ENCODE data around the gene EPHA3. TPM values are rescaled to one million over a fixed set of nuclear protein-coding genes. Genes with fewer than 3 reads are reported as not detected.

EPHA3 gene
- total RNA-seq, 2 experiments from 2014 or later: not detected

- CTCF ChIA-PET: interaction anchor here (1.1 kb wide), 1 partner anchor 24 kb away, joined by 3 read pairs; no protein-coding TSS in a partner anchor
- Mint-ChIP-seq H3K36me3 (no peaks in the 10 kb centered on the region), H3K4me3 (no peak overlapping the region), H3K27ac (no peak overlapping the region), H3K27me3 (no peaks in the 10 kb centered on the region), H3K4me1 (no peaks in the 10 kb centered on the region), H3K9me3 (ENCODE audit: low read depth) (peaks cover 4% of the 10 kb centered on the region)
- ATAC-seq (no peak), DNase-seq (no peak)
These were observed 115.8 kb downstream of the EPHA3 start for GRCh38 chr3:89223188-89223587.

- Mint-ChIP-seq H3K9me3 (ENCODE audit: low read depth) (no peaks in the 10 kb centered on the region), H3K4me1 (no peaks in the 10 kb centered on the region), H3K27ac (no peak overlapping the region), H3K4me3 (no peak overlapping the region), H3K27me3 (no peaks in the 10 kb centered on the region), H3K36me3 (no peaks in the 10 kb centered on the region)
- CTCF ChIA-PET: no interaction called here
- ATAC-seq (no peak), DNase-seq (no peak)
These were observed 119.8 kb downstream of the EPHA3 start for GRCh38 chr3:89227218-89227617.

- Mint-ChIP-seq H3K4me1 (no peaks in the 10 kb centered on the region), H3K4me3 (no peak overlapping the region), H3K27me3 (no peaks in the 10 kb centered on the region), H3K36me3 (no peaks in the 10 kb centered on the region), H3K27ac (no peak overlapping the region), H3K9me3 (ENCODE audit: low read depth) (no peaks in the 10 kb centered on the region)
- DNase-seq (no peak), ATAC-seq (no peak)
- CTCF ChIA-PET: no interaction called here
These were observed 120.2 kb downstream of the EPHA3 start for GRCh38 chr3:89227634-89228033.

- Mint-ChIP-seq H3K4me1 (no peaks in the 10 kb centered on the region), H3K27me3 (no peaks in the 10 kb centered on the region), H3K9me3 (ENCODE audit: low read depth) (no peaks in the 10 kb centered on the region), H3K4me3 (no peak overlapping the region), H3K27ac (no peak overlapping the region), H3K36me3 (no peaks in the 10 kb centered on the region)
- CTCF ChIA-PET: no interaction called here
- no peak for DNase-seq
- no peak for ATAC-seq
These were observed 124.7 kb downstream of the EPHA3 start for GRCh38 chr3:89232155-89232554.

- no peak for ATAC-seq
- DNase-seq: no peak
- CTCF ChIA-PET: no interaction called here
- Mint-ChIP-seq H3K4me3 (no peak overlapping the region), H3K36me3 (no peaks in the 10 kb centered on the region), H3K9me3 (ENCODE audit: low read depth) (no peaks in the 10 kb centered on the region), H3K4me1 (no peaks in the 10 kb centered on the region), H3K27me3 (no peaks in the 10 kb centered on the region), H3K27ac (no peak overlapping the region)
These were observed 127.2 kb downstream of the EPHA3 start for GRCh38 chr3:89234620-89235019.

- no peak overlapping the region for H3K4me3 Mint-ChIP-seq
- H3K9me3 Mint-ChIP-seq (ENCODE audit: low read depth): no peaks in the 10 kb centered on the region
- CTCF ChIA-PET: no interaction called here
- no peak overlapping the region for H3K27ac Mint-ChIP-seq
- DNase-seq (no peak), ATAC-seq (no peak)
- H3K4me1 Mint-ChIP-seq: no peaks in the 10 kb centered on the region
- H3K27me3 Mint-ChIP-seq: no peaks in the 10 kb centered on the region
- no peaks in the 10 kb centered on the region for H3K36me3 Mint-ChIP-seq
These were observed 131.4 kb downstream of the EPHA3 start for GRCh38 chr3:89238846-89239245.

GRCh38 chr3:89239774-89240173 is 132.4 kb downstream of the EPHA3 start:
- Mint-ChIP-seq H3K27ac (no peak overlapping the region), H3K4me3 (no peak overlapping the region), H3K36me3 (no peaks in the 10 kb centered on the region), H3K27me3 (no peaks in the 10 kb centered on the region), H3K9me3 (ENCODE audit: low read depth) (no peaks in the 10 kb centered on the region), H3K4me1 (no peaks in the 10 kb centered on the region)
- CTCF ChIA-PET: no interaction called here
- DNase-seq: no peak
- ATAC-seq: no peak

- Mint-ChIP-seq H3K27ac (no peak overlapping the region), H3K36me3 (no peaks in the 10 kb centered on the region), H3K4me3 (no peak overlapping the region), H3K9me3 (ENCODE audit: low read depth) (no peaks in the 10 kb centered on the region), H3K4me1 (no peaks in the 10 kb centered on the region), H3K27me3 (no peaks in the 10 kb centered on the region)
- DNase-seq: no peak
- CTCF ChIA-PET: no interaction called here
- no peak for ATAC-seq
These were observed 138.2 kb downstream of the EPHA3 start for GRCh38 chr3:89245612-89246011.

- ATAC-seq (no peak), DNase-seq (no peak)
- CTCF ChIA-PET: interaction anchor here (0.5 to 1.1 kb wide), 2 partner anchors 24 to 290 kb away, joined by 3 read pairs; no protein-coding TSS in a partner anchor
- Mint-ChIP-seq H3K36me3 (no peaks in the 10 kb centered on the region), H3K27ac (no peak overlapping the region), H3K4me3 (no peak overlapping the region), H3K9me3 (ENCODE audit: low read depth) (no peaks in the 10 kb centered on the region), H3K4me1 (no peaks in the 10 kb centered on the region), H3K27me3 (no peaks in the 10 kb centered on the region)
These were observed 138.9 kb downstream of the EPHA3 start for GRCh38 chr3:89246326-89246725.

- H3K27me3 Mint-ChIP-seq: no peaks in the 10 kb centered on the region
- H3K4me3 Mint-ChIP-seq: no peak overlapping the region
- H3K36me3 Mint-ChIP-seq: no peaks in the 10 kb centered on the region
- DNase-seq: no peak
- no peak for ATAC-seq
- no peaks in the 10 kb centered on the region for H3K4me1 Mint-ChIP-seq
- CTCF ChIA-PET: no interaction called here
- no peak overlapping the region for H3K27ac Mint-ChIP-seq
- H3K9me3 Mint-ChIP-seq (ENCODE audit: low read depth): no peaks in the 10 kb centered on the region
These were observed 143.3 kb downstream of the EPHA3 start for GRCh38 chr3:89250742-89251141.

- H3K27ac Mint-ChIP-seq: no peak overlapping the region
- H3K4me1 Mint-ChIP-seq: no peaks in the 10 kb centered on the region
- ATAC-seq (no peak), DNase-seq (no peak)
- H3K4me3 Mint-ChIP-seq: no peak overlapping the region
- H3K27me3 Mint-ChIP-seq: no peaks in the 10 kb centered on the region
- CTCF ChIA-PET: no interaction called here
- H3K9me3 Mint-ChIP-seq (ENCODE audit: low read depth): peaks cover under 1% of the 10 kb centered on the region
- no peaks in the 10 kb centered on the region for H3K36me3 Mint-ChIP-seq
These were observed 144.6 kb downstream of the EPHA3 start for GRCh38 chr3:89252016-89252415.

- H3K27ac Mint-ChIP-seq: no peak overlapping the region
- no peaks in the 10 kb centered on the region for H3K27me3 Mint-ChIP-seq
- CTCF ChIA-PET: no interaction called here
- no peaks in the 10 kb centered on the region for H3K4me1 Mint-ChIP-seq
- H3K9me3 Mint-ChIP-seq (ENCODE audit: low read depth): peaks cover 4% of the 10 kb centered on the region
- H3K36me3 Mint-ChIP-seq: no peaks in the 10 kb centered on the region
- H3K4me3 Mint-ChIP-seq: no peak overlapping the region
- ATAC-seq: no peak
- DNase-seq: no peak
These were observed 145.4 kb downstream of the EPHA3 start for GRCh38 chr3:89252860-89253259.

- CTCF ChIA-PET: no interaction called here
- Mint-ChIP-seq H3K27me3 (no peaks in the 10 kb centered on the region), H3K9me3 (ENCODE audit: low read depth) (peaks cover 4% of the 10 kb centered on the region), H3K36me3 (no peaks in the 10 kb centered on the region), H3K4me3 (no peak overlapping the region), H3K4me1 (no peaks in the 10 kb centered on the region), H3K27ac (no peak overlapping the region)
- ATAC-seq: no peak
- no peak for DNase-seq
These were observed 149.0 kb downstream of the EPHA3 start for GRCh38 chr3:89256395-89256794.

- H3K9me3 Mint-ChIP-seq (ENCODE audit: low read depth): peaks cover 4% of the 10 kb centered on the region
- no peaks in the 10 kb centered on the region for H3K4me1 Mint-ChIP-seq
- CTCF ChIA-PET: no interaction called here
- DNase-seq (no peak), ATAC-seq (no peak)
- H3K36me3 Mint-ChIP-seq: no peaks in the 10 kb centered on the region
- no peaks in the 10 kb centered on the region for H3K27me3 Mint-ChIP-seq
- no peak overlapping the region for H3K4me3 Mint-ChIP-seq
- H3K27ac Mint-ChIP-seq: no peak overlapping the region
These were observed 149.5 kb downstream of the EPHA3 start for GRCh38 chr3:89256882-89257281.

- no peaks in the 10 kb centered on the region for H3K27me3 Mint-ChIP-seq
- ATAC-seq: no peak
- no peaks in the 10 kb centered on the region for H3K4me1 Mint-ChIP-seq
- no peak overlapping the region for H3K4me3 Mint-ChIP-seq
- H3K36me3 Mint-ChIP-seq: no peaks in the 10 kb centered on the region
- H3K9me3 Mint-ChIP-seq (ENCODE audit: low read depth): peaks cover 11% of the 10 kb centered on the region
- CTCF ChIA-PET: no interaction called here
- no peak overlapping the region for H3K27ac Mint-ChIP-seq
- DNase-seq: no peak
These were observed 153.3 kb downstream of the EPHA3 start for GRCh38 chr3:89260721-89261120.
